ENCODE data around the gene ANKRD40. TPM values are rescaled to one million over a fixed set of nuclear protein-coding genes. Genes with fewer than 3 reads are reported as not detected.

The ANKRD40 gene
- total and polyA plus RNA-seq, 2 donors (not counting 1 experiment from before 2014, with no cell fraction given), result 13.7 to 35.3 TPM

- WGBS (ENCODE audit: insufficient coverage), result no CpG with 5 or more reads among the region's 1 CpG
- H3K9ac ChIP-seq (ENCODE audit: low read length), result no peak overlapping the region
- intact Hi-C loops (cut with micrococcal nuclease), result no loop called here
Observed at GRCh38 chr17:50685334-50685665, 22.4 kb downstream of the ANKRD40 start.

More at GRCh38 chr17:50685334-50685665, 22.4 kb downstream of the ANKRD40 start:
- Histone ChIP-seq H3K36me3 (replicated peaks in 1 of 2; ENCODE audit: control extremely low read depth in 1 of 2, control insufficient read depth in 1 of 2, extremely low read depth in 1 of 2, insufficient read depth in 2 of 2, low read length in 1 of 2) (no peaks in the 10 kb centered on the region), H3K4me3 (ENCODE audit: control extremely low read depth in 1 of 5, extremely low read depth in 1 of 5, insufficient read depth in 1 of 5, low read depth in 2 of 5, low read length in 4 of 5) (no peak overlapping the region), H3K4me2 (replicated peaks; ENCODE audit: low read depth, low read length, poor library complexity, severe bottlenecking) (no peak overlapping the region), H2AFZ (ENCODE audit: insufficient read depth, low read depth, low read length, poor library complexity, severe bottlenecking) (no peak overlapping the region), H3K27ac (ENCODE audit: low read length in 2 of 2) (no peak overlapping the region), H3K9me3 (ENCODE audit: control extremely low read depth in 1 of 3, control insufficient read depth in 2 of 3, insufficient read depth in 1 of 3, low read length in 2 of 3) (no peaks in the 10 kb centered on the region), H3K4me1 (ENCODE audit: control insufficient read depth in 2 of 2, insufficient read depth in 2 of 2, low read length in 2 of 2) (peaks cover 0 to 3% of the 10 kb centered on the region in 2 donors), H3K27me3 (replicated peaks in 1 of 4; ENCODE audit: control extremely low read depth in 1 of 4, control insufficient read depth in 3 of 4, insufficient read depth in 4 of 4, low read length in 3 of 4) (peaks cover 0 to under 1% (median 0%) of the 10 kb centered on the region in 4 experiments), H4K20me1 (ENCODE audit: control insufficient read depth, insufficient read depth, low read length, poor library complexity, severe bottlenecking) (no peaks in the 10 kb centered on the region), H3K79me2 (ENCODE audit: control insufficient read depth, insufficient read depth, low read length) (no peaks in the 10 kb centered on the region)
- peaks cover 22% of the 10 kb centered on the region for H3K27me3 Mint-ChIP-seq
- no peak overlapping the region for H3K27ac Mint-ChIP-seq
- no peak for DNase-seq
- H3K4me3 Mint-ChIP-seq, result no peak overlapping the region
- H3K9me3 Mint-ChIP-seq (ENCODE audit: insufficient read depth), result no peaks in the 10 kb centered on the region
- CTCF ChIA-PET, result no interaction called here
- POLR2A ChIA-PET, result no interaction called here
- TF ChIP-seq CTCF (IDR thresholded peaks at IDR 0.05) (no peak), EZH2 (IDR thresholded peaks at IDR 0.05; ENCODE audit: borderline replicate concordance, insufficient read depth, low read depth, low read length, poor library complexity, severe bottlenecking) (no peak)
- ATAC-seq (ENCODE audit: low read depth), result no peak
- H3K4me1 Mint-ChIP-seq, result peaks cover 4% of the 10 kb centered on the region

Data from B cell (primary cell).